HG02678 (cell line): Measurements from ENCODE around the gene CCDC187.

Source experiments
- ATAC-seq: cut with Tn5 transposase; IDR thresholded peaks from one replicate; pipeline ENCODE4 v1.9.1; 2021; ENCODE audit warnings: mild to moderate bottlenecking, moderate library complexity; ENCODE audit not compliant: unreplicated experiment

The CCDC187 gene

DNA sequence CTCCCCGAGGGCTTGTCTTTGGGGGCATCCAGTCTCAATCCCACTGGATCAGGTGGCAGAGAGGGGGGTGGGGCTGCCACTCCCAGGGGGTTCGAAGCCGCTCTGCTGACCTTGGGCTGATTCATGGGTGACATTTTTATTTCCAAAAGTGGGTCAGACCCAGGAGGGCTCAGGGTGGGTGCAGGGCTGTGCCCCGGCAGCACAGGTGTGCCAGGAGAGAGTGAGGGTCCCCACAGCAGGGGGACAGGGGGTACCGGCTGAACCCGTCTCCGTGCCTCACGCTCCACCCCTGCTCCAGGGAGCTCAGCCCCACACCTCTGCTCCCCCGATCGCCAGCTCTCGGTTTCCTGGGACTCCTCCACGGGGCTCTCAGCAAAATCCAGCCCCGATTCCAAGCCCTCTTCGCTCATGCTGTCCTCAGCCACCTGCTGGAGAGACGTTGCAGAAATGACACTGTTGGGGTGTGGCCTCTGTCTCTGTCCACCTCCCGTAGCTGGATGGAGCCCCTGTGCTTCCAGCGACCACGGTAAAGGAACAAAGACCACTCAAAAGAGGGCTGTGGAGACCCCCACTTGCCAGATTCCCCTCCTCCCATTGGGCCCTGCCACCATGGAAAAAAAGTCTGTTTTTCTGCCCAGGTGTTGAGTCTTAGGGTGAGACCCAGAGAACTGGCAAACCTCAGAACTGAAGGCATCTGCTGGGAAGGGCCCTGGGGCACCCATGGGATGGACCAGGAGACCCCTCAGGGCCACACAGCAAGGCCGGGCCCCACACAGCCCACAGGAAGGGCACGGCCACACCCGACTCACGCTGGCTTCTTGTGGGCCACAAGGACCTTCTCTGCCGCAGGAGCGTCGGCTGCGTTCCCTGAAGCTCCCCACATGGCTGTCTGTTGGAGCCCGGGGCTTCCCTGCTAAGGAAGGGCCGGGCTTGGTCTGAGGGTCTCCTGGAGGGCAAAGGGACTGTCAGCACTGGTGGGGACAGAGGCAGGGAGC, 47.7 kb downstream of the CCDC187 start:
- no peak for ATAC-seq

DNA sequence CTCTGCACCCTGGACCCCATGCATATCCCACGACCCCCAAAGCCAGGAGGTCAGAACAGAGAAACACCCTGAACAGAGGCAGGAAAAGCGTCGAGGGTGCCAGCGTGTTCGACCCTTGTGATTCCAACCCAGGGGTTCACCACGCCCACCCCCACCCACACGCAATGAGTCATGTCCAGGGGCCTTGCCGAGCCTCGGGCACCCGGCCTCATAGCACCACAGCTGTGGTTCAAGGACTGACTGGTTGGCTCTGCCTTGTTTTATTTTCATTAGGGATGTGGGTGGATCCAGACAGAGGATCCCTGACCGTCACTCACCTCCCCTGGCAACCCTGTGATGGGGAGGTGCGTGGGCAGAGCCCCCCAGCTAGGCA, 48.7 kb downstream of the CCDC187 start:
- ATAC-seq = no peak

DNA sequence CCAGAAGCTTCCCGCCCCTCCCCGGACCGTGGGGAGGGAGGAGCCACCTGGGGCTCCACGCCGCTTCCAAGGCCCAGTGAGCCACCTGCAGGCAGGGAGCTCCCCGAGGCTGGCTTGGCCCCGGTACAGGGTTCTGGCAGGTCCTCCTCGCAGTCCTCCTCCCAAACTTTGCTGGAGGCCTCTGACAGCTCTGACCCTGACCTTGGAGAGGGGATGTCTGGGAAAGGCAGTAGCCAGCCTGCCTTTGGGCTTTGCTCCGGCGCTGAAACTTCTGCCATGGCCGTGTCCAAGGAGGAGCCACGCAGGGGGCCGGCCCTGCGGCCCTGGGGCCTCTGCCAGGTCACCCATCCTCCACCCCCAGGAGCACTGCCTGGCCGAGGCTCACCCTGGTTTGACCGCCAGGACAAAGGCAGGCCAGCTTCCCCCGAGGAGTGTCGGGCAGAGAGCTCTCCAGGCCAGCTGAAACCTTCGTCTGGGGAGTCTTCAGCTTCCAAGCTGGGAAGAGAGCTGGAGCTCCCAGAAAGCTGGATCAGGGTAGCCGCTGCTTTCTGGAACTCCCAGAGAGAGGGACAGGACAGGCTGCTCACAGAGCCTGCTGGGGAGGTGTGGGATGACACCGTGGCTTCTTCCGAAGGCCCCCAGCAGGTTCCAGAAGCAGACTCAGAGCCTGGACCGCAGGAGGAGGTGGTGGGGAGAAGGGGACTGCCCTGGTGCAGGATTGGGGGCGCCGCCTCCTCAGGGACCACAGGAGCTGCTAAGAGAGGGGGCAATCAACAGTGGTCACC, 49.3 kb downstream of the CCDC187 start:
- no peak for ATAC-seq

DNA sequence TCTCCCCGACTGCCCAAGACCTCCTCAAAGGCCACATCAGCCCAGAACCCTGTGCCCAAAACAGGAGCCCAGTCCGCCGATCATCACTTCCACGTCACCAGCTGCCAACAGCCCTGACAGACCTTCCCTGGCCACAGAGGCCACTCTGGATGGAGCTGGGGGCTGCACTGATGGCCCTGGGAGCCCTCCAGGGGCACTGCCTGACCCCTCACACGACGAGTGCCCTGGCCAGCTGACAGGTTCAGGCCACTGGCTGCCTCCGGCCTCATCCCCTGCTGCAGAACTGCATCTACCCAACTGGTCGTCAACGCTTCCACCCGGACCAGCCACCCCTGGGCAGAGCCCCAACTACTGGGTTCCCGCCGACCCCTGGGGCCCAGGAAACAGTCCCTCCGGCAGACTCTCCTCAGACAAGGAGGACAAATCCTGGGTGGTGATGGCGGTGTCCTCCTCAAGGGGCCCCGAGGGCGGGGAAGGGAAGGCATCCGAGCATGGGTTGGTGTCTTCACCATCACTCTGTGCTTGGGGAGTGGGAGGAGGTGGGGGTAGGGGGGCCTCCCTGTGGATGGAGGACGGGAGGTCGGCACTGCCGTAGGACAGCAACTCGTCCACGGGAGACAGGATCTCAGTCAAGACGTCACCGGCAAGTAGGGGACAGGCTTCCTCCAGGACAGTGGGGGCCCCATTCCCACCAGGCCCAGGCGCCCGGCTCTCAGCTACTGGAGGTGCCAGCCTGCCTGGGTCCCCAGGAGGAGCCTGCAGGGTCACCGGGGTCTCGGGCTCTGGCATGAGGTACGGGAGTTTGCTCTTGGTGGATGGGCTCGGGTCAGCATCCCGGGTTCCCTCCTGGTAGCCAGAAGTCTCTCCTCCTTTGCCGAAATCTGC, 50.4 kb downstream of the CCDC187 start:
- ATAC-seq = no peak

DNA sequence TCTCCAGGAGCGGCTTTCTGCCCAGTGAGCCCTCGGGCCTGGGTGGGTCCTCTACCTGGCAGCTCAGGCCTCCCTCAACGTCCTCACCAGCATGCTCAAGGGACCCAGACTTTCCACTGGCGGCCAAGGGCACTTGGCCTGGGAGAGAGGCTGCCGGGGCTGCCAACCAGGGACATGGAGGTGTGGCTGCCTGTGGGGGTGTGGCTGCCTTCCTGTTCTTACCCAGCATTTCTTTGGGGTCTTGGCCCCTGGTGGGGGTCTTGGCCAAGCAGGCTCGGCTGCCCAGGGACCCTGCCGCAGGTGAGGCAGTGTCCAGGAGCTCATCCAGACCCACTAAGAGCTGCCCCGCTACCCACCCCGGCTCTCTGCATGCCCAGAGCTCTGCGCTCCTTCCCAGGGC, 51.0 kb downstream of the CCDC187 start:
- ATAC-seq = no peak

DNA sequence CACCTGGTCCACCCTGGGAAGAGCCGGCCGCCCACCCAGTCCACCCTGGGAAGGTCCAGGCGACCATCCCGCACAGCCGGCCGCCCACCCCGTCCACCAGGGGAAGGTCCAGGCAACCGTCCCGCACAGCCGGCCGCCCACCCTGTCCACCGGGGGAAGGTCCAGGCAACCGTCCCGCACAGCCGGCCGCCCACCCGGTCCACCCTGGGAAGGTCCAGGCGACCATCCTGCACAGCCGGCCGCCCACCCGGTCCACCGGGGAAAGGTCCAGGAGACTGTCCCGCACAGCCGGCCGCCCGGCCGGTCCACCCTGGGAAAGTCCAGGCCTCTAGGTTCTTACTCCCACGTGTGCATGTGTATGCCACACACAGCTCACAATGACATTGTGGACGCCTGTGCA, 51.6 kb downstream of the CCDC187 start:
- no peak for ATAC-seq

DNA sequence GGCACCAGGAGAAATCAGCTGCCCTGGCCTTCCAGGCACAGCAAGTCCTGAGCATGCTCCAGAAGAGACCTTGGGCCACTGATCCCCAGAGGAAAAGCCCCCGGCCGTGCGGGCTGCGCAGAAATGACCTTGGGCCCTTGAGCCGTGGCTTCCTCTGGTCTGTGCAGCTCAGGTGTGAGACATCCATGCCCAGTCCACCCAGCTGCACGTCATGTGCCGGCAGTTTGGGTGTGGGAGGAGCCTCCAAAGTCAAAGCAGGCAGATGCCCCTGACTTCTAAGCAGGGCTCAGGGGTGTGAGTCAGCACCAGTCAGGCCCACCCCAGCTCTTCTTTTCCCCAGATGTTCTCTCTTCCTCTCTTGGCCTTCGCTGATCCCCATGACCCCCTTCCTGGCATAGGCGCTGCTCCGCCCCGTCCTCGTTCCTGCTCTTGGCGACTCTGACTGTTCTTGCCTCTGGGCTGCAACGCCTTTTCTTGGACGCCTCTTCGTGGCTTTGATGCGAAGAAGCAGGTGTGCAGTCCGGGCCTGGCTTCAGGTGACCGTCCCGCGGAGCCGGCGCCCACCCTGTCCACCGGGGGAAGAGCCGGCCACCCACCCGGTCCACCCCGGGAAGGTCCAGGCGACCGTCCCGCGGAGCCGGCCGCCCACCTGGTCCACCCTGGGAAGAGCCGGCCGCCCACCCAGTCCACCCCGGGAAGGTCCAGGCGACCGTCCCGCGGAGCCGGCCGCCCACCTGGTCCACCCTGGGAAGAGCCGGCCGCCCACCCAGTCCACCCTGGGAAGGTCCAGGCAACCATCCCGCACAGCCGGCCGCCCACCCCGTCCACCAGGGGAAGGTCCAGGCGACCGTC, 52.4 kb downstream of the CCDC187 start:
- no peak for ATAC-seq

DNA sequence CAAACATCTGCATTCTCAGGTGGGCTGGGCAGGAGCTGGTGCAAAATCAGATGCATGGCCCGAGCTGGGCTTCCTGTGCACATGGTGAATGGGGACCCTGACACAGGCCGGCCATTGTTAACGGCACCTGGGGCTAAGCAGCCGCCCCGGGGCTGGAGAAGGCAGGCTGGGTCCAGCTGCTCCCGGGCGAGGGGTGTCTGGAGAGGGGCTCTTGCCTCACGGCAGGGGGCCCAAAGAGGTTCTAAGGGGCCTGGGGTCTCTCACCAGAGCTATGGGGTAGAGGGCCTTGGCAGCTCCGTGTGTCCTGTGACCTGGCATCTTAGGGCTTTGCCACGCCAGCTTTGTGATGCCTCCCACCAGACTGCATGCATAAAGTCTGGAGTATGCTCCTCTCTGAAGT, 53.2 kb downstream of the CCDC187 start:
- no peak for ATAC-seq

DNA sequence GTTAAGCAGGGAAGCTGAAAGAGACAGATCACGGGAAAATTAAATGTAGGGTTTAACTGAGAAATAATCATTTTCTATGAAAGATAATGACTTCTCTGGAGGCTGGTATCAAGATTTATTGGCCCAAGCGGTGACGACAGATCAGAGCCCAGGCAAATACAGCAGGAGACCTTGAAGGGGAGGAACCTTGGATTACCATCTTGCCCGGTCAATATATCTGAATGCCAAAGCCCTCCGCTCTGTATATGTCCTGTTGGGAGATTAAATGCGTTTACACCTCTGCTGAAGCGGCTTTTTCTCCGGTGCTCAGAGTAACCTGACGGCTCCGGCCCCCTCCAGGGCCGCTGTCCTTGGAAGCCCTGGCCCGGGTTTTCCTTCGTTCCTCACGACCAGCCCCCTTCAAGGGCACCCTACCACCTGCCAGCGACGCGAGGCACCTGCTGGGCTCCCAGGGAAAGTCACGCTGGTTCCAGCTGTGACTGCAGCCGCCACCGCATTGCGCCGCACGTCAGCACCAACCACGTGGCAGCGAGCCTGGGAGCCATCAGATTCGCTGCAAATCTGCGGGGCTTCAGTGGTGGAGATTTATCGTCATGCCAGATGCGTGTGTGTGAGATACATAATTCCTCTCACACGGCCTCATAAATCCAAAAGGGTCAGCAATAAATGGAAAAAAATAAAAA, 53.9 kb downstream of the CCDC187 start:
- ATAC-seq = no peak

DNA sequence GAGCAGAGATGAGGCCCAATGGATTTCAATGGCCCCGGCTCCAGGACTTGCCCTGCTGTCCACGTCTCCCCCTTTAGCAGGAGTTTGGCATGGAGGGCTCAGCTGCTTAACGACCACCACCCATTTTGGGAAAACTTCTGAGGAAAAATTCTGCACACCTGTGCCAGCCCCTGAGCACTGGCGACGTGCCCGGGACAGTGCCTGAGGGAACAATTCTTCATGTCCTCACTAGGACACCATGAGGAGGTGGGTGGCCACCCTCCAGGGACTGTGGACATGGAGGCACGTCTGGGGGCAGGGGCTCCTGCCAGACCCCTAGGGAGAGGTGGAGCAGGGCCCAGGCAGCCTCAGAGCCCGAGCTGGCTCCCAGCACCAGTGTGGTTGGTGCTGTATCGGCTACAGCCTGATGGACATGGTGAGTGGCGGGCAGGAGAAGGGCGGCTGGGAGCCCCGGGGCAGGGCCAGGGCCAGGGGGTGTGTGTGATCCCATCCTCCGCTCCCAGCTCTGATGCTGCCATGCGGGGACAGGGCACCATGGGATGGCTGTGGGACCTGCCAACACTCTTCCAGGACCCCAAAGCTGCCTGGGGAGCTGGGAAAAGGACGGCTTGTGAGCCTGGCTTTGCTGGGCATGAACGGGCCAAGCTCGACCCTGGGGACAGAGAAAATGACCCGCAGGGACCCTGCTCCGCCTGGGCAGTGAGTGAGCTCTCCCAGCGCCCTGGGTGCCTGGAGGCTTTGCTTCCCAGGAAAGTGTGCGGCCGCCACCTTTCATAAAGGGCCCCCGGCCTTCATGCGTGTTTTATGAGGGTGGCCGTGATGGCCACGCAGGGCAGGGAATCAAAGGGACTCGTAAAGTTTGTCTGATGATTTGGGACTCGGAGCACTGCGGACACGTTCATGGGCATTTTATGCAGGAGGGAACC, 54.7 kb downstream of the CCDC187 start:
- no peak for ATAC-seq

DNA sequence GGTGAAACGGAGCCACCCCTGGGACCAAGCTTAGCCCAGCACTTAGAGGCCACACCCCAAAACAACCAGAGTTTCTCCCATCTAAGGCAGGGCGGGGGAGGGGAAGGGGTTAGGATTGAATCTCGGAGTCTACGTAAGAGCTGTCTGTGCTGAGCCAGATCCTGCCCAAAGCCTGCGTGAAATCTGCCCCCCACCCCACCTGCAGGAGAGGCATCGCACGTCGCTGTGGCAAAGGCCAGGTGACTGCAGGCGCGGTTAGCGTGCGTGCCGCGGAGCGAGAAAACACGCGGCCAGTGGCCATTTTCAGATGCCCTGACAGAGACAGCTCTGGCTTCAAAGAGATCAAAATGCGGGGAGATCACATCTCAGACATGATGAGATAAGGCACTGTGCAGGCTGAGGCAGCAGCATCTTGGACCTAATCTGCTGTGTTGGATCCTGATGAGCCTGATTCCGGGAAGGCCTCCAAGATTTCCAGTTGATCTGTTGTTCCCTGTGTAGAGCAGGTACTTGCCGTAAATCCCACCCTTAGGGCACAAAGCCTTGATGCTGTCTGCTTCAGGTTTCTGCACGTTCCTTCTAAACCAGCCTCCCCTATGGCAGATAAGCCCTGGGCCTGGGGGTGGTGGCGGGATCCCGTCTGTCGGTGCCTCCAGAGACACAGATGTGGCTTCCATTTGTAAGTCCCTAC, 55.8 kb downstream of the CCDC187 start:
- ATAC-seq = no peak

DNA sequence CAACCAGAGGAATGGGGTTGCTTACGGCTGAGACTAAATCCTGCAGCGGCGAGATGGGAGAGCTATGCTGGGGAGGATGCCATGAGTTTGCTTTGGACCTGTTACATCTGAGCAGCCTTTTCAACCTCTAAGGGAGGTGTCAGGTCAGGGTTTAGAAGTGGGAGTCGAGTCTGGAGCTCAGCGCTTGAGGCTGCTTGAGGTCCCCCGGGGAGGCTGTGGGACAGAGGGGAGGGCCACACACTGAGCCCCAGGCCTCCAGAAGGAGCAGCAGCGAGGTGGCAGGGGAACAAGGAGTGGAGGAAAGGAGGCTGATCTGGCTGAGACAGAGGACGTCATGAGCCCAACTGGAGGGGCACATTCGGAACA, 56.4 kb downstream of the CCDC187 start:
- ATAC-seq = no peak

DNA sequence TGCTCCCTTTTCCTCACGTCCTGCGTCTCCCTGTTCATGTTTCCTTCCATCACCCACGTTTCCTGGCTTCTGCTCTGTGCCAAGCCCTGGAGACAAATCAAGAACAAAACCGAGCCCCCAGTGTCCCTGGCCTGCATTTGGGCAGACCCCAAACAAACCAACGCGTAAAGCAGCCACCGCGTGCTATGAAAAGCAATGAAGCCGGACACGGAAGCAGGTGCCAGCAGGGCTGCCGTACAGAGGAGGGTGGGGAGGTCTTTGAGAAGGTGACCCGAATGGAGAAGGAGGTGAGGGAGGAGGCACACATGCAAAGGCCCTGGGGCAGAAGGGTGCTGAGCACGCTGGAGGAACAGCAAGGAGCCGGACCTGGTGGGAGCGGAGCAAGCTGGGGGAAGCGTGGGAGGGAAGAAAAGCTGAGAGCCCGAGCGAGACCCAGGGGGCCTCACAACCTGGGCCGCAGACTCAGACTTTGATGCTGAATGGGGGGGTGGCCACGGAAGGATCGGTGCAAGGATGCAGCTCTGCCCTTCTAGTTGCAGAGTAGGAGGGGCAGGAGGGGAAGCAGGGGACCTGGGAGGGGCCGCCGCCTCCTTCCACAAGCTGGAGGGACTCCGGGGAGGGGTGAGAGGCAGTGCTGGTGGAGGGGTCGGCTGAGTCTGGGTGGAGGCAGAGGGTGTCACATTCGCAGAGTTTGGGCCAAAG, 56.9 kb downstream of the CCDC187 start:
- no peak for ATAC-seq

DNA sequence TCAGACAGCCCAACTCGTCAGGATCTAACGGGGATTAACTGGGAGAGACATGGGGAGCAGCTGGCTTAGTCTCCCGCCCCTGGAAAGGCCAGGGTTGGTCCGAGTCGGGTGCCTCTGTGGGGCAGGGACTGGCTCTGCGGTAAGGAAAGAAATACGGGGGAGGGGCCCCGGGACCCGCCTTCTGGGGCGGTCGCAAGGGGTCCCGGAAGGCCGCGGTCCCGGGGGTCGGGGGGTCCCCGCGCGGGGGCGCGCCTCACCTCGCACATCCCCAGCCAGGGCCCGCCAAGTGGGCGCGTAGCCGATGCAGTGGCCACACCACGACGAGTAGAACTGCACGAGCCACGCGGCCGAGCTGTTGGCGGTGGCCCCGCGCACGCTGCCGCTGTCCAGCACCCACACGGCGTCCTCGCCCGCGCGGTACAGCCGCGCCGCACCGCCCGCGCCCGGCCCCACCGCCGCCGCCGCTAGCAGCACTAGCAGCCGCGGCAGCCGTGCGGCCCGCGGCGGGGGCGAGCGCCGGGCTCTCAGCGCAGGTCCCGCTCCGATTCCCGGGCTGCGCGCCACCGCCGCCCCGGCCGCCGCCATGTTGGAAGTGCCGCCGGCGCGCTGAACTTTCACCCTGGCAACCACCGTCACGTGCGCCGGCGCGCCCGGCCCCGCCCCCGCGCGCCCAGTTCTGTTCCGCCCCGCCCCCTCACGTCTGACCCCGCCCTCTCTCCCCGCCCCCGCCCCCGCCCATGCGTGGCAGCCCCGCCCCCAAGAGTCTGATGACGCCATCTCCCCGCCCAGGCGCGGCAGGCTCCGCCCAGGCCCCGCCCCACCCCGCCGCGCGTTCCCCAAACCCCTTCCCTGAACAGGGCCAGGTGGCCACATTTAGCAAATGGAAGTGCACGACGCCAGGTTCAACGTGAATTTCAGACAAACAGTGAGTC, 58.4 kb downstream of the CCDC187 start, which contains the start of gene QSOX2:
Gene QSOX2, minus strand, starts transcription at position 594 of the 932 bp plus-strand sequence. Its CDS starts 9 bp downstream, at position 585.
- ATAC-seq = peak; percentile 62

DNA sequence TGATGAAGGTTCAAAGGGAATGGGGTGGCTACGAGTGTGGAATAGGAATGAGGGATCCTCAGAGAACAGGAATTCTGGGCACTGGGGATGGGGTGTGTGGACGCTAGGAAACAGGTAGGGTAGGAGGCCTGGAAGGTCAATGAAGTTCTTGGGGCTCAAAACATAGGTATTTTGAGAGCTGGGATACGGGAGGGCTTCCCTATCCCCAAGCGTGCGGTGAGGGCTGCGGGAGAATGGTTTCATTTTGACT, 59.0 kb downstream of the CCDC187 start:
- no peak for ATAC-seq
